ENCODE data around the gene FAM151B. TPM values are rescaled to one million over a fixed set of nuclear protein-coding genes. Genes with fewer than 3 reads are reported as not detected.
"Not testable (repeated sequence)": the region's sequence is repeated elsewhere in the genome, so short reads cannot be mapped to it uniquely, and the experiment has no call there.

The FAM151B gene
- total and polyA plus RNA-seq, 10 donors, result 0.35 to 6.6 (median 3.4) TPM

GRCh38 chr5:80468131-80468530 lies 19.8 kb upstream of the FAM151B start:
- intact Hi-C loops (cut with DNase I; ENCODE audit: low total_unique reads), result no loop called here
- no peak for TF ChIP-seq CTCF (IDR thresholded peaks at IDR 0.05 in 8 of 11, conservative IDR thresholded peaks at IDR 0.05 in 3 of 11)
- TF ChIP-seq POLR2AphosphoS5 (IDR thresholded peaks at IDR 0.05), result no peak
- TF ChIP-seq POLR2A (IDR thresholded peaks at IDR 0.05), result no peak
- peaks cover 0 to 57% (median 41%) of the 10 kb centered on the region in 8 donors for H3K9me3 ChIP-seq
- no peaks in the 10 kb centered on the region for H3K27me3 ChIP-seq (replicated peaks in 1 of 7)
- 93 to 98% (median 97%) methylated on average over 1 of the region's 1 CpG for WGBS, 5 donors
- H3K36me3 ChIP-seq, result peaks cover 0 to 95% (median 40%) of the 10 kb centered on the region in 6 donors
- H3K27ac ChIP-seq, result no peak overlapping the region
- DNase-seq, result no peak
- H3K4me3 ChIP-seq, result no peak overlapping the region
- H3K4me1 ChIP-seq, result peaks cover 0 to 15% (median 2%) of the 10 kb centered on the region in 6 donors

- H3K27ac ChIP-seq; H3K27me3 ChIP-seq (replicated peaks in 1 of 7); intact Hi-C loops (cut with DNase I; ENCODE audit: low total_unique reads); H3K4me3 ChIP-seq; DNase-seq: not testable (repeated sequence)
- 92 to 100% (median 94%) methylated on average over 1 to 2 of the region's 2 CpGs for WGBS, 5 donors
- H3K36me3 ChIP-seq, result peaks cover 0 to 95% (median 45%) of the 10 kb centered on the region in 6 donors
- peaks cover 0 to 15% (median 2%) of the 10 kb centered on the region in 6 donors for H3K4me1 ChIP-seq
- H3K9me3 ChIP-seq, result peaks cover 0 to 32% (median 19%) of the 10 kb centered on the region in 8 donors
Measured at GRCh38 chr5:80470631-80471030, 17.3 kb upstream of the FAM151B start.

GRCh38 chr5:80474929-80475328 lies 13.0 kb upstream of the FAM151B start:
- H3K36me3 ChIP-seq, result peaks cover 0 to 94% (median 46%) of the 10 kb centered on the region in 6 donors
- H3K4me1 ChIP-seq, result no peaks in the 10 kb centered on the region
- no peak overlapping the region for H3K27ac ChIP-seq
- no peaks in the 10 kb centered on the region for H3K27me3 ChIP-seq (replicated peaks in 1 of 7)
- no peak for TF ChIP-seq POLR2A (IDR thresholded peaks at IDR 0.05)
- no peak for TF ChIP-seq POLR2AphosphoS5 (IDR thresholded peaks at IDR 0.05)
- TF ChIP-seq CTCF (IDR thresholded peaks at IDR 0.05 in 8 of 11, conservative IDR thresholded peaks at IDR 0.05 in 3 of 11), result no peak
- intact Hi-C loops (cut with DNase I; ENCODE audit: low total_unique reads), result no loop called here
- peaks cover 0 to 22% (median 18%) of the 10 kb centered on the region in 8 donors for H3K9me3 ChIP-seq
- H3K4me3 ChIP-seq, result no peak overlapping the region
- no peak for DNase-seq
- 94 to 100% (median 100%) methylated on average over 2 of the region's 2 CpGs for WGBS, 5 donors

- H3K36me3 ChIP-seq, result peaks cover 0 to 56% (median 20%) of the 10 kb centered on the region in 6 donors
- H3K9me3 ChIP-seq, result peaks cover 3 to 41% (median 31%) of the 10 kb centered on the region in 8 donors
- intact Hi-C loops (cut with DNase I; ENCODE audit: low total_unique reads), result loop anchor here (10.0 kb wide), 1 partner anchor 195 kb away; no protein-coding TSS in a partner anchor
- DNase-seq, result no peak
- H3K27me3 ChIP-seq (replicated peaks in 1 of 7), result no peaks in the 10 kb centered on the region
- H3K4me1 ChIP-seq, result no peaks in the 10 kb centered on the region
- H3K4me3 ChIP-seq, result no peak overlapping the region
- TF ChIP-seq POLR2AphosphoS5 (IDR thresholded peaks at IDR 0.05) (no peak), CTCF (IDR thresholded peaks at IDR 0.05 in 8 of 11, conservative IDR thresholded peaks at IDR 0.05 in 3 of 11) (no peak), POLR2A (IDR thresholded peaks at IDR 0.05) (no peak)
- no peak overlapping the region for H3K27ac ChIP-seq
Measured at GRCh38 chr5:80479713-80480112, 8.2 kb upstream of the FAM151B start.
